ENCODE results near the gene GNAQ. TPM values are rescaled to one million over a fixed set of nuclear protein-coding genes. Genes with fewer than 3 reads are reported as not detected.

Gene GNAQ
- total and polyA plus RNA-seq, 2 of the 4 experiments (the other 2 are of a cell fraction): 23.1 to 50.7 TPM

GRCh38 chr9:77910194-77910621, 121.4 kb downstream of the GNAQ start:
- H3K4me2 ChIP-seq (ENCODE audit: low read depth, low read length): no peak overlapping the region
- peaks cover 9% of the 10 kb centered on the region; the same call in 1 of the 2 replicates for H4K20me1 ChIP-seq (ENCODE audit: insufficient read depth, low read length)
- no peak overlapping the region for H2AFZ ChIP-seq (replicated peaks; ENCODE audit: low read length, poor library complexity)
- no peak overlapping the region for H3K18ac ChIP-seq (ENCODE audit: low read depth, low read length)
- WGBS, 2 experiments (ENCODE audit: extremely low coverage in 2 of 2, insufficient read length in 1 of 2): no CpG with 5 or more reads among the region's 5 CpGs
- no TSS peak for BruUV-seq (replicated peaks)
- dilution Hi-C loops (cut with HindIII; ENCODE audit: low sequenced_read_pairs, unreplicated experiment): no loop called here
- H2BK15ac ChIP-seq (ENCODE audit: low read depth, low read length): no peak overlapping the region
- no peak overlapping the region for H4K91ac ChIP-seq (ENCODE audit: insufficient read depth, low read depth, low read length)
- no peak overlapping the region for H3K27ac ChIP-seq (ENCODE audit: insufficient read depth, low read length)
- H2BK20ac ChIP-seq (ENCODE audit: low read depth, low read length): no peak overlapping the region
- no peak overlapping the region for H2AK5ac ChIP-seq (ENCODE audit: low read depth, low read length)
- no peak overlapping the region for H2BK120ac ChIP-seq (ENCODE audit: low read depth, low read length)
- H3K23ac ChIP-seq (ENCODE audit: low read depth, low read length): no peak overlapping the region
- H3K14ac ChIP-seq (replicated peaks; ENCODE audit: low read depth, low read length): no peak overlapping the region
- no peak for ATAC-seq (ENCODE audit: low read depth)
- intact Hi-C loops (cut with micrococcal nuclease): no loop called here
- H3K27me3 ChIP-seq (ENCODE audit: control insufficient read depth, insufficient read depth, low read length): no peaks in the 10 kb centered on the region
- H3K79me1 ChIP-seq (ENCODE audit: low read depth in 1 of 2, low read length in 2 of 2): peaks cover 34 to 38% of the 10 kb centered on the region in 2 experiments
- no peak overlapping the region for H2BK5ac ChIP-seq (ENCODE audit: low read depth, low read length, poor library complexity, severe bottlenecking)
- H4K5ac ChIP-seq (ENCODE audit: low read depth, low read length): no peak overlapping the region
- no peak for DNase-seq
- no peak for TF ChIP-seq CHD1 (IDR thresholded peaks at IDR 0.05; ENCODE audit: low read depth, low read length)
- TF ChIP-seq SMC3 (IDR thresholded peaks at IDR 0.05; ENCODE audit: low read depth, low read length): no peak
- no peak for TF ChIP-seq NFE2L2 (IDR thresholded peaks at IDR 0.05; ENCODE audit: low read depth, low read length)
- no peak for TF ChIP-seq CTCF (conservative IDR thresholded peaks at IDR 0.05; ENCODE audit: low read depth, low read length)
- TF ChIP-seq RCOR1 (IDR thresholded peaks at IDR 0.05; ENCODE audit: insufficient replicate concordance, low read length): no peak
- no peak for TF ChIP-seq FOS (IDR thresholded peaks at IDR 0.05; ENCODE audit: low read depth, low read length)
- TF ChIP-seq BHLHE40 (IDR thresholded peaks at IDR 0.05; ENCODE audit: low read depth, low read length): no peak
- TF ChIP-seq CEBPB (IDR thresholded peaks at IDR 0.05; ENCODE audit: low read depth, low read length): no peak
- TF ChIP-seq, protein P1, sequence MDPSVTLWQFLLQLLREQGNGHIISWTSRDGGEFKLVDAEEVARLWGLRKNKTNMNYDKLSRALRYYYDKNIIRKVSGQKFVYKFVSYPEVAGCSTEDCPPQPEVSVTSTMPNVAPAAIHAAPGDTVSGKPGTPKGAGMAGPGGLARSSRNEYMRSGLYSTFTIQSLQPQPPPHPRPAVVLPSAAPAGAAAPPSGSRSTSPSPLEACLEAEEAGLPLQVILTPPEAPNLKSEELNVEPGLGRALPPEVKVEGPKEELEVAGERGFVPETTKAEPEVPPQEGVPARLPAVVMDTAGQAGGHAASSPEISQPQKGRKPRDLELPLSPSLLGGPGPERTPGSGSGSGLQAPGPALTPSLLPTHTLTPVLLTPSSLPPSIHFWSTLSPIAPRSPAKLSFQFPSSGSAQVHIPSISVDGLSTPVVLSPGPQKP (IDR thresholded peaks at IDR 0.05; ENCODE audit: borderline replicate concordance, low read depth, low read length): no peak
- TF ChIP-seq RFX5 (IDR thresholded peaks at IDR 0.05; ENCODE audit: low read depth, low read length): no peak
- H3K36me3 ChIP-seq (ENCODE audit: control insufficient read depth, insufficient read depth, low read length): no peaks in the 10 kb centered on the region
- no peak overlapping the region for H3K56ac ChIP-seq (ENCODE audit: extremely low read depth, insufficient read depth, low read length)
- POLR2A ChIA-PET (ENCODE audit: unreplicated experiment): no interaction called here
- CTCF ChIA-PET: interaction anchor here (0.6 kb wide), 1 partner anchor 1651 kb away, joined by 3 read pairs; no protein-coding TSS in a partner anchor
- in situ Hi-C loops (cut with MboI; ENCODE audit: low sequenced_read_pairs): no loop called here
- no peak overlapping the region for H3K4me3 ChIP-seq (ENCODE audit: insufficient read depth, low read depth, low read length)
- no peaks in the 10 kb centered on the region; the same call in 1 of the 2 replicates for H3K9me1 ChIP-seq (ENCODE audit: insufficient read depth, low read length)
- H3K9ac ChIP-seq (ENCODE audit: low read depth, low read length): no peak overlapping the region
- H3K9me3 ChIP-seq (ENCODE audit: control insufficient read depth, insufficient read depth, low read length): no peaks in the 10 kb centered on the region
- H3K4ac ChIP-seq (ENCODE audit: low read depth, low read length): no peak overlapping the region
- no peak overlapping the region for H2AK9ac ChIP-seq (replicated peaks; ENCODE audit: low read depth, low read length, poor library complexity)
- H3K4me1 ChIP-seq (ENCODE audit: control insufficient read depth, insufficient read depth, low read length): peaks cover 5% of the 10 kb centered on the region
- no peak overlapping the region for H4K8ac ChIP-seq (ENCODE audit: low read depth in 2 of 2, low read length in 2 of 2)

Data from IMR-90 (cell line).